ENCODE data around the gene PLB1. TPM values are rescaled to one million over a fixed set of nuclear protein-coding genes. Genes with fewer than 3 reads are reported as not detected.

PLB1 gene
- total RNA-seq, 6 experiments from 2014 or later, result 0.66 to 1.9 (median 1.1) TPM

- Histone ChIP-seq H3K4me3 (no peak overlapping the region), H3K36me3 (no peaks in the 10 kb centered on the region), H3K9me3 (no peaks in the 10 kb centered on the region), H3K27ac (no peak overlapping the region), H3K4me1 (no peaks in the 10 kb centered on the region), H3K27me3 (no peaks in the 10 kb centered on the region)
- TF ChIP-seq POLR2A (IDR thresholded peaks at IDR 0.05), result no peak
- DNase-seq, result no peak
- ATAC-seq, result no peak
- intact Hi-C loops (cut with DNase I), result no loop called here
- 100% methylated on average over 1 of the region's 2 CpGs for WGBS (ENCODE audit: insufficient coverage, low coverage, low lambda C conversion rate, missing lambda C conversion rate)
Measured at GRCh38 chr2:28525481-28525880, 29.6 kb downstream of the PLB1 start.

GRCh38 chr2:28526527-28527132 is 30.8 kb downstream of the PLB1 start:
- DNase-seq (no peak), ATAC-seq (no peak)
- H3K4me3 ChIP-seq, result no peak overlapping the region
- TF ChIP-seq, protein P1, sequence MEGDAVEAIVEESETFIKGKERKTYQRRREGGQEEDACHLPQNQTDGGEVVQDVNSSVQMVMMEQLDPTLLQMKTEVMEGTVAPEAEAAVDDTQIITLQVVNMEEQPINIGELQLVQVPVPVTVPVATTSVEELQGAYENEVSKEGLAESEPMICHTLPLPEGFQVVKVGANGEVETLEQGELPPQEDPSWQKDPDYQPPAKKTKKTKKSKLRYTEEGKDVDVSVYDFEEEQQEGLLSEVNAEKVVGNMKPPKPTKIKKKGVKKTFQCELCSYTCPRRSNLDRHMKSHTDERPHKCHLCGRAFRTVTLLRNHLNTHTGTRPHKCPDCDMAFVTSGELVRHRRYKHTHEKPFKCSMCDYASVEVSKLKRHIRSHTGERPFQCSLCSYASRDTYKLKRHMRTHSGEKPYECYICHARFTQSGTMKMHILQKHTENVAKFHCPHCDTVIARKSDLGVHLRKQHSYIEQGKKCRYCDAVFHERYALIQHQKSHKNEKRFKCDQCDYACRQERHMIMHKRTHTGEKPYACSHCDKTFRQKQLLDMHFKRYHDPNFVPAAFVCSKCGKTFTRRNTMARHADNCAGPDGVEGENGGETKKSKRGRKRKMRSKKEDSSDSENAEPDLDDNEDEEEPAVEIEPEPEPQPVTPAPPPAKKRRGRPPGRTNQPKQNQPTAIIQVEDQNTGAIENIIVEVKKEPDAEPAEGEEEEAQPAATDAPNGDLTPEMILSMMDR (IDR thresholded peaks at IDR 0.05), result no peak
- no peak for TF ChIP-seq POLR2A (IDR thresholded peaks at IDR 0.05)
- no peaks in the 10 kb centered on the region for H3K36me3 ChIP-seq
- no peaks in the 10 kb centered on the region for H3K27me3 ChIP-seq
- intact Hi-C loops (cut with DNase I), result no loop called here
- H3K27ac ChIP-seq, result no peak overlapping the region
- H3K9me3 ChIP-seq, result no peaks in the 10 kb centered on the region
- 76% methylated on average over 6 of the region's 8 CpGs for WGBS (ENCODE audit: insufficient coverage, low coverage, low lambda C conversion rate, missing lambda C conversion rate)
- H3K4me1 ChIP-seq, result no peaks in the 10 kb centered on the region

DNA sequence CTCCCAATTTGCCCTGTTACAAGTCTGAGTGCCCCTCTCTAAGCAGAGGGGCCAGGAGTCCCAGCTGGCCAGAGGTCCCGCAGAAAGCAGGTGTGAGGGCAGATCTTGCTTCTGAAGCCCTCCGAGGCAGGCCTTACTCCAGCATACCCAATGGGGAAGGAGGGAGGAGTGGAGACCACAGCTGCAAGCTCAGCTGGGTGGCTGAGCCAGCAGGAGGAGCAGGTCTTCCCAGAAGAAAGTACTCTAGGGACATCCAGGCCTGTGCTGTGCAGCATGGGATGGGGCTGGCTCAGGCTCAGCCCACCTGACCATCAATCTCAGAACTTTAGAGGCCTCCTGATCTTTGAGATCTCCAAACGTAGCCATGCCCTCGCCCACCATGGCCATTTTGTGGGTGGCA is 31.3 kb downstream of the PLB1 start:
- intact Hi-C loops (cut with DNase I), result no loop called here

DNA sequence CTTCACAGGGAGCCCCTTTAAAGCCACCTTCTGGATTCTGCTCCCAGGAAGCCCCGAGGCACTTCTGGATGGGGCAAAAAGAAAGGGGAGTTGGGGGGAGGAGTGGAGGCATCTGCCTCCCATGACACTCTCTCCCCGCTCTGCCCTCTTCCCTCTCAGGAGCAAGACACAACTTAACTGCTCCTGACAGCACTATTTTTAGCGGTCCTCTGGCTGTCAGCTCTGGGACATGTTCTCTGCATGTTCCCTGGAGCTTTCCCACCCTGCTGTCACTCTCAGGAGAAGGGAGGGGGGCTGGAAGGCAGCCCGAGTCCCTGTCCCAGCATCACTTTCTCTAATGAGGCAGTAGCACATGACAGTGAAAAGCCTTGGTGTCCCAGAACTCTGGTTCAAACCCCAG is 32.3 kb downstream of the PLB1 start:
- Histone ChIP-seq H3K4me1 (no peaks in the 10 kb centered on the region), H3K4me3 (no peak overlapping the region), H3K9me3 (no peaks in the 10 kb centered on the region), H3K36me3 (no peaks in the 10 kb centered on the region), H3K27me3 (no peaks in the 10 kb centered on the region), H3K27ac (no peak overlapping the region)
- WGBS (ENCODE audit: insufficient coverage, low coverage, low lambda C conversion rate, missing lambda C conversion rate), result 55% methylated on average over 4 of the region's 4 CpGs
- no peak for ATAC-seq
- DNase-seq, result no peak
- no peak for TF ChIP-seq POLR2A (IDR thresholded peaks at IDR 0.05)
- TF ChIP-seq, protein P1 (IDR thresholded peaks at IDR 0.05), result no peak
- intact Hi-C loops (cut with DNase I), result no loop called here

More for the DNA sequence above, 31.3 kb downstream of the PLB1 start:
- ATAC-seq (no peak), DNase-seq (no peak)
- Histone ChIP-seq H3K27me3 (no peaks in the 10 kb centered on the region), H3K36me3 (no peaks in the 10 kb centered on the region), H3K4me1 (no peaks in the 10 kb centered on the region), H3K9me3 (no peaks in the 10 kb centered on the region), H3K4me3 (no peak overlapping the region), H3K27ac (no peak overlapping the region)
- WGBS (ENCODE audit: insufficient coverage, low coverage, low lambda C conversion rate, missing lambda C conversion rate), result 52% methylated on average over 3 of the region's 4 CpGs
- TF ChIP-seq POLR2A (IDR thresholded peaks at IDR 0.05), result no peak
- TF ChIP-seq, protein P1 (IDR thresholded peaks at IDR 0.05), result no peak

- TF ChIP-seq, protein P1 (IDR thresholded peaks at IDR 0.05), result no peak
- no peak for TF ChIP-seq POLR2A (IDR thresholded peaks at IDR 0.05)
- Histone ChIP-seq H3K27me3 (no peaks in the 10 kb centered on the region), H3K36me3 (no peaks in the 10 kb centered on the region), H3K27ac (no peak overlapping the region), H3K4me1 (no peaks in the 10 kb centered on the region), H3K9me3 (no peaks in the 10 kb centered on the region), H3K4me3 (no peak overlapping the region)
- ATAC-seq (no peak), DNase-seq (no peak)
- intact Hi-C loops (cut with DNase I), result no loop called here
- 33% methylated on average over 3 of the region's 3 CpGs for WGBS (ENCODE audit: insufficient coverage, low coverage, low lambda C conversion rate, missing lambda C conversion rate)
Measured at GRCh38 chr2:28530782-28531181, 34.9 kb downstream of the PLB1 start.

All from right lobe of liver (tissue), 6 donors.